GM19467 (cell line): Measurements from ENCODE around the gene ACOT4.
"Not testable (repeated sequence)": the region's sequence is repeated elsewhere in the genome, so short reads cannot be mapped to it uniquely, and the experiment has no call there.

Experiments
- ATAC-seq: cut with Tn5 transposase; IDR thresholded peaks from one replicate; pipeline ENCODE4 v1.9.1; 2021; ENCODE audit warnings: mild to moderate bottlenecking, moderate library complexity; ENCODE audit not compliant: unreplicated experiment

Gene ACOT4

DNA sequence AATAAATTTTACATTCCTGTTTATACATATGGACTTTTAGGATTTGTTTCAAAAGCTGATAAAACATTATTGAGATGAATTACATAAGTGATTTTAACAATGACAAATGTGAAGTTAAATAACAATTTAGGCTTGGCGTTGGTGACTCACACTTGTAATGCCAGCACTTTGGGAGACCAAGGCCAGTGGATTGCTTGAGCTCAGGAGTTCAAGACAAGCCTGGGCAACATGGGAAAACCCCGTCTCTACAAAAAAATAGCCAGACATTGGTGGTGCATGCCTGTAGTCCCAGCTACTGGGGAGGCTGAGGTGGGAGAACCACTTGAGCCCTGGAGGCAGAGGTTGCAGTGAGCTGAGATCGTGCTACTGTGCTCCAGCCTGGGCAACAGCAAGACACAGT, 15.3 kb upstream of the ACOT4 start:
- ATAC-seq, result no peak

DNA sequence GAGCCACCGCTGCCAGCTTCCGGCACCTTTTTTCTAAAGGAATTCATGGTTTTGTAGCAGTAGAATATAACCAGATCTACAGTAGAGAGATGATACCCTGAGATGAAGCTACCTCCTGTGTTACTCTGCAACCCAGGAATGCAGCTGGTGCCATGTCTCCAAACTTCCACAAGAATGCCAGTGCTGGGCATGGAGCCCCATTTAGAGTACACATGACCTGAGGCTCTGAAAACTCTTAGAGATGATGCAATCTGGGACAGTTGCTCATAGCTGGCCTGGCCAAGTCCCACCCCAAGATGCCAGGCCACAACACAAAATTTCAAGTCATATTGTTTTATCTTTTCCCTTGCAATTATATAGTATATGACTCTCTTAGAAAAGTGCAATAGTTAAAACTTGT, 14.5 kb upstream of the ACOT4 start:
- ATAC-seq, result not testable (repeated sequence)

GRCh38 chr14:73582102-73582979, 9.3 kb upstream of the ACOT4 start:
- not testable (repeated sequence) for ATAC-seq

DNA sequence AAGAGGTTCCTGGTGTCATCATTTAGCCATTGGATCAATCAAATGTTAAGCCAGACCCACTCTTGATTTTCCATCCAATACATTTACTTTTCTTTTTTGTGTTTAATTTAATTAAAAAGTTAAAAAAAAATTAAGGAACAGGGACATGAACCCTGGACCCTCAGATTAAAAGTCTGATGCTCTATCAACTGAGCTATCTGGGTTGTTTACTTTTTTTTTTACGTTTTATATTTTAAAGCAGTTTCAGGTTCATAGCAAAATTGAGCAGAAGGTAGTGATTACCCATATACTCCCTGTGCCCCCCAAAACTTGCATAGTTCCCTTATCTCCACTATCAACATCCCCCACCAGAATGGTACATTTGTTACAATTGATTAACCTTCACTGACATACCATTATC, 3.0 kb upstream of the ACOT4 start:
- no peak for ATAC-seq

DNA sequence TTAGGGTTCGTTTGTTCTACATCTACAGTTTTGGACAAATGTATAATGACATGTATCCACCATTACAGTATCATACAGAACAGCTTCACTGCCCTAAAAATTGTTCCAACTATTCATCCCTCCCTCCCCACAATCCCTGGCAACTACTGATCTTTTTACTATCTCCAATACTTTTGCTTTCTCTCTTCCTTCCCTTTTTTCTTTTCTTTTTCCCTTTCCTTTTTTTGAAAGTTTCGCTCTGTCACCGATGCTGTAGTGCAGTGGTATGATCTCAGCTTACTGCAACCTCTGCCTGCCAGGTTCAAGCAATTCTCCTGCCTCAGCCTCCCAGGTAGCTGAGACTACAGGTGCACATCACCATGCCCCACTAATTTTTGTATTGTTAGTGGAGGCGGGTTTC, 2.6 kb upstream of the ACOT4 start:
- no peak for ATAC-seq

DNA sequence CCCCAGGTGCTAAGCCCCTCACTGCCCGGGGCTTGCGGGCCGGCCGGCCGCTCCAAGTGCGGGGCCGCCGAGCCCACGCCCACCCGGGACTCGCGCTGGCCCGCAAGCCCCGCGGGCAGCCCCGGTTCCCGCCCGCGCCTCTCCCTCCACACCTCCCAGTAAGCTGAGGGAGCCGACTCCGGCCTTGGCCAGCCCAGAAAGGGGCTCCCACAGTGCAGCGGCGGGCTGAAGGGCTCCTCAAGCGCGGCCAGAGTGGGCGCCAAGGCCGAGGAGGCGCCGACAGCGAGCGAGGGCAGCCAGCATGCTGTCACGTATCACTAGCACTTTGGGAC, 1.0 kb upstream of the ACOT4 start:
- not testable (repeated sequence) for ATAC-seq

DNA sequence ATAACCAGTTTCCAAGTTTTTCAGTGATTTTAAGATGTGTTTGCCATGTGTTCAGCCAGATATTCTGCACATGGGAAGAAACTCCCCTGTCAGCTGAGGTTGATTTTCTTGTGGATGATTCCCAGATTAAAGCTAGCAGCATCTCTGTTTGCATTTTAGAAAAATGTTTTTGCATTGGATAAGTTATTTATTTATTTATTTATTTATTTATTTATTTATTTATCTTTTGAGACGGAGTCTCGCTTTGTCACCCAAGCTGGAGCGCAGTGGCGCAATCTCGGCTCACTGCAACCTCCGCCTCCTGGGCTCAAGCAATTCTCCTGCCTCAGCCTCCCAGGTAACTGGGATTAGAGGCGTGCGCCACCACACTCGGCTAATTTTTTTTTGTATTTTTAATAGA, 2.8 kb downstream of the ACOT4 start:
- ATAC-seq, result no peak

DNA sequence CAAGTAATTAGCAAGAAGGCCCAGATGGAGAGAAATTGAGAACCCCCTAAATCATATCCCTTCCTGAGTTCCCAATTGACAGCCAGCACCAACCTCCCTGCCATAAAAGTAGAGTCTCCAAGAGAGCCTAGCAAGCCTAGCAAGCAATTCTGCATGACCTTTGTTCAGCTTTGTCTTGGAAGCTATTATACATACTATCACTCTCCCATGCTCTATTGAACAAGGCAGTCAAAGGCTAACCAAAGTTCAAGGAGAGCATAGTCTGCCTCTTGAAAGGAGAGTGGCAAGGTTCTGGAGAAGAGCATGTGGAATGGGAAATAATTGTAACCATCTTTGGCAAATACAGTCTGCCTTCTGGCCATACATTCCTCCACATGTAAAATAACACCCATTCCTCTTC, 7.8 kb downstream of the ACOT4 start:
- ATAC-seq, result no peak

GRCh38 chr14:73602994-73603393, 11.3 kb downstream of the ACOT4 start:
- ATAC-seq, result no peak

DNA sequence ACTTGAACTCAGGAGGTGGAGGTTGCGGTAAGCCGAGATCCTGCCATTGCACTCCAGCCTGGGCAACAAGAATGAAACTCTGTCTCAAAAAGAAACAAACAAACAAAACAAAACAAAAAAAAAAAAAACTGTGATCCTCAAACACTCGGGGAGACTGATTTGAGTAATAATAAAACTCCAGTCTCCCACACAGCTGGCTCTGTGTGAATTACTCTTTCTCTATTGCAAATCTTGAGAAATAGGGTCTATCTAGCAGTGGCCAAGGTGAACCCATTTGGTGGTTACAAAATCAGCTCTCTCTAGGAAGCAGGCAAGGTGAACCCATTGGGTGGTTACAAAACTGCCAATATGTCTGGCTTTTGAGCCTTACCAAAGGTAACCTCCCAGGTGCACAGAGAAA, 14.6 kb downstream of the ACOT4 start:
- ATAC-seq, result no peak

DNA sequence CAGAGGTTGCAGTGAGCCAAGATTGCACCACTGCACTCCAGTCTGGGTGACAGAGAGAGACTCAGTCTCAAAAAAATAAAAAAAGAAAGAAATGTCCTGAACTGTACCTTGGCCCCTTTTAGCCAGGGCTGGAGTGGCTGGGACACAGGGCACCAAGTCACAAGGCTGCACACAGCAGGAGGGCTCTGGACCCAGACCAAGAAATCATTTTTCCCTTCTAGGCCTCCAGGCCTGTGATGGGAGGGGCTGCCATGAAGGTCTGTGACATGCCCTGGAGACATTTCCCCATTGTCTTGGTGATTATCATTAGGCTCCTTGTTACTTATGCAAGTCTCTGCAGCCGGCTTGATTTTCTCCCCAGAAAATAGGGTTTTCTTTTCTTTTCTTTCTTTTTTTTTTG, 15.6 kb downstream of the ACOT4 start:
- ATAC-seq, result no peak

DNA sequence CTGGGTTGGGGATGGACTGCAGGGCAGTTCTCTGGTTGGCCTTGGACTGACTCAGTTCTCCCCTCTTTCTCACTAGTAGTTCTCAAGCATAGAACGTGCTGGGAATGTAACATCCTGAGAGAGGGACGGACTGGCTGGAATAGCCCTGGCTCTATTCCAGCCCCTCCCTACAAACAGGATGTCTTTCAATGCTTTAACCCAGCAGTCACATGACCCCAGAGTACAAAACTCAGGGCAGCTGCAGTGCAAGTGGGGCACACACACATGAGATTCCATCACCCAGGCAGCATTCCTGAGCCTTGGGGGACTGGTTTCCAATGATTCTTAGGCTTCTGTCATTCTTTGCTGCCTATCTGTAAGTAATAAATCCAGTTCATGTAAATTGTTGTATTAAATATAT, 19.0 kb downstream of the ACOT4 start:
- ATAC-seq, result no peak

DNA sequence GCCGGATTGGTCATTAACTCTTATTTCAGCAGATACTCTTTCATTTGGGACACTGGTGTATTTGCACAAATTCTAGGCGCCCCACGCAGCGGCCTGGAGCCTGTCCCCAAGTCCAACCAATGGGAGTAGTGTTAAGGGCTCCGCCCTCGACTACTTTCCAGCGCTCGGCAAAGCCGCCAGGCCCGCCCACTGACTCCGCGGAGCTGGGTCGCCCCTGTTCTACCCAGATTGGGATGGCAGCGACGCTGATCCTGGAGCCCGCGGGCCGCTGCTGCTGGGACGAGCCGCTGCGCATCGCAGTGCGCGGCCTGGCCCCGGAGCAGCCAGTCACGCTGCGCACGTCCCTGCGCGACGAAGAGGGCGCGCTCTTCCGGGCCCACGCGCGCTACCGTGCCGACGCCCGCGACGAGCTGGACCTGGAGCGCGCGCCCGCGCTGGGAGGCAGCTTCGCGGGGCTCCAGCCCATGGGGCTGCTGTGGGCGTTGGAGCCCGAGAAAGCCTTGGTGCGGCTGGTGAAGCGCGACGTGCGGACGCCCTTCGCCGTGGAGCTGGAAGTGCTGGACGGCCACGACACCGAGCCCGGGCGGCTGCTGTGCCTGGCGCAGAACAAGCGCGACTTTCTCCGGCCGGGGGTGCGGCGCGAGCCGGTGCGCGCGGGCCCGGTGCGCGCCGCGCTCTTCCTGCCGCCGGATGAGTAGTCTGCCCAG, 20.8 kb downstream of the ACOT4 start, which contains the start of gene ACOT6:
ACOT6 (plus strand) TSS at position 179 of the 707 bp plus-strand sequence; CDS start at position 234, 55 bp downstream.
- ATAC-seq, result peak; percentile 72

DNA sequence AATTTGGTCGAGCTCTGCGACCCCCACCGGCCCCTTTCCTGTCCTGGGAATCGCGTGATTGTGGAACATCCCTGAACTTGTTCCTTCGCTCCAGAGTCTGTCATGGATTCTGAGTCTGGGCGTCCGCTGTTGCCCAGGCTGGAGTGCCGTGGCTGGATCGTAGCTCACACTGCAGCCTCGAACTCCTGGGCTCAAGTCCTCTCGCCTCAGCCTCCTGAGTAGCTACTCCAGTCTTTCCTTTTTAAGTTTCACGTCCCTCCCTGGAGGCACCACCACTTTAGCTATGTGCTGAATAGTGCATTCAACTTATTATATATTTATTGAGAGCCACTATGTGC, 21.3 kb downstream of the ACOT4 start:
- ATAC-seq, result no peak

DNA sequence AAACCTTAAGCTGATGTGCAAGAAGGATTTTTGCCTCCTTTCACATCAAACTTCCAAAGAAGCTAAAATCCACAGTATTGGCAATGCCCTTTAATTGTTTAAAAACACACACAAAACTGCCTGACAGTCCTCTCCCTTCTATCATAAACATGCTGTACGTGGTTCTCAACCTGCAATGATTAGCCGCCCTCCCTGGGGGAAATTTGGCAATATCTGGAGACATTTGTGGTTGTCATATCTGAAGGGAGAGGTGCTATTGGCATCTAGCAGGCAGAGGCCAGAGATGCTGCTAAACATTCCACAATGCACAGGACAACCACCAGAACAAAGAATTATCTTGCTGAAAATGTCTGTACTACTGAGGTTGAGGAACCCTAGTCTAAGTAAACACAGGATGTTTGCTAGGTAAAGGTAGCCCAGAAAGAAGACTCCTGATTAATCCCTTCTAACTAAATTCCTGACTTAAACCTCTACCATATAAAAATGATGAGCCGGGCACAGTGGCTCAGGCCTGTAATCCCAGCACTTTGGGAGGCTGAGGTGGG, 21.8 kb downstream of the ACOT4 start:
- no peak for ATAC-seq

GRCh38 chr14:73616831-73617230, 25.2 kb downstream of the ACOT4 start:
- no peak for ATAC-seq

DNA sequence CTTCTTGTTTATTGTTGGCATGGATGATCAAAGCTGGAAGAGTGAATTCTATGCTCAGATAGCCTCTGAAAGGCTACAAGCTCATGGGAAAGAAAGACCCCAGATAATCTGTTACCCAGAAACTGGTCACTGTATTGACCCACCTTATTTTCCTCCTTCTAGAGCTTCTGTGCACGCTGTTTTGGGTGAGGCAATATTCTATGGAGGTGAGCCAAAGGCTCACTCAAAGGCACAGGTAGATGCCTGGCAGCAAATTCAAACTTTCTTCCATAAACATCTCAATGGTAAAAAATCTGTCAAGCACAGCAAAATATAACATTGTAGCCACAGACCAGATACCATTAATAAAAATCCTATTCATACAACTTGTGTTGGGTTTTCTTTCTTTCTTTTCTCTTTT, 27.9 kb downstream of the ACOT4 start:
- no peak for ATAC-seq

GRCh38 chr14:73620268-73620667, 28.6 kb downstream of the ACOT4 start:
- ATAC-seq, result no peak

DNA sequence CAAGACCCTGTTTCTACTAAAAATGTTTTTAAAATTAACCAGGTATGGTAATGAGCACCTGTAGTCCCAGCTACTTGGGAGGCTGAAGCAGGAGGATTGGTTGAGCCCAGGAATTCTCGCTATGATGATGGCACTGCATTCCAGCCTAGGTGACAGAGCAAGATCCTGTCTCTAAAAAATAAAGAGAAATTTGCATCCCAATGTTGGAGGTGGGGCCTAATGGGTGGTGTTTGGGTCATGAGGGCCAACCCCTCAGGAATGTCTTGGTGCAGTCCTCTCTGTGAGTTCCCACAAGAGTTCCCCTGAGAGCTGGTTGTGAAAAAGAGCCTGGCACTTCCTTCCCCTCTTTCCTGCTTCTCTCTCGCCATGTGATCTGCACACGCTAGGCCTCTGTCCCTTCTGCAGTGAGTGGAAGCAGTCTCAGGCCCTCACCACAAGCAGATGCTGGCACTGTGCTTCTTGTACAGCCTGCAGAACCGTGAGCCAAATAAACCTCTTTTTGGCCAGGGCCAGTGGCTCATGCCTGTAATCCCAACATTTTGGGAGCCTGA, 31.9 kb downstream of the ACOT4 start:
- no peak for ATAC-seq

DNA sequence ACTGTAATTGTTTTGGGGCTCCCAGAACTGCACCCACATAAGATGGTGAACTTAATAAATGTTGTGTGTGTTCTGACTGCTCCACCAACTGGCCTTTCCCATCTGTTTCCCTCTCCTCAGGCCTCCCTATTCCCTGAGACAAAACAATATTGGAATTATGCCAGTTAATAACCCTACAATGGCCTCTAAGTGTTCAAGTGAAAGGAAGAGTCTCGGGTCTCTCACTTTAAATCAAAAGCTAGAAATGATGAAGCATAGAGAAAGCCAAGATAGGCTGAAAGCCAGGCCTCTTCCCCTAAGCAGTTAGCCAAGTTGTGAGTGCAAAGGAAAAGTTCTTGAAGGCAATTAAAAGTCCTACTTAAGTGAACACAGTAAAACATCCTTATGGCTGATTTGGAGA, 34.0 kb downstream of the ACOT4 start:
- ATAC-seq, result no peak

DNA sequence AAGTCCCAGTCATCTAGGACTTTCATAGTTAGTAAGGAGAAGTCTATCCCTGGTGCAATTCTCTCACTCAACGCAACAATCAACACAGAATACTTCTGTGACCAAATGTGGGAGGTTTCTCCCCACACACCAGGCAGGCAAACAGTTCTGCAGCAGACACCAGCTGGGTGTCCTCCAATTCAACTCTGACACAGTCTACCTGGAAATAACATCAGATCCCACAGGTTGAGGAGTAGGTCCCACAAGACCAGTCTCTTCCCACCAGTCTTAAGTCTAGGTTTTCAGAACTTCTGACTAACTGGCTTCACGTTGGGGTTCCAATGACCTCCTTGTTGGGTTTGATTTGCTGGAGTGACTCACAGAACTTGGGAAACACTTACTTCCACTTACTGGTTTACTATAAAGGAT, 35.5 kb downstream of the ACOT4 start:
- no peak for ATAC-seq
